GM18502 (cell line): ENCODE results near the gene RUFY1.

ENCODE experiments used
- ATAC-seq: cut with Tn5 transposase; IDR thresholded peaks from one replicate; pipeline ENCODE4 v1.9.1; 2021; ENCODE audit warnings: mild to moderate bottlenecking; ENCODE audit not compliant: unreplicated experiment, poor library complexity

Gene RUFY1

DNA sequence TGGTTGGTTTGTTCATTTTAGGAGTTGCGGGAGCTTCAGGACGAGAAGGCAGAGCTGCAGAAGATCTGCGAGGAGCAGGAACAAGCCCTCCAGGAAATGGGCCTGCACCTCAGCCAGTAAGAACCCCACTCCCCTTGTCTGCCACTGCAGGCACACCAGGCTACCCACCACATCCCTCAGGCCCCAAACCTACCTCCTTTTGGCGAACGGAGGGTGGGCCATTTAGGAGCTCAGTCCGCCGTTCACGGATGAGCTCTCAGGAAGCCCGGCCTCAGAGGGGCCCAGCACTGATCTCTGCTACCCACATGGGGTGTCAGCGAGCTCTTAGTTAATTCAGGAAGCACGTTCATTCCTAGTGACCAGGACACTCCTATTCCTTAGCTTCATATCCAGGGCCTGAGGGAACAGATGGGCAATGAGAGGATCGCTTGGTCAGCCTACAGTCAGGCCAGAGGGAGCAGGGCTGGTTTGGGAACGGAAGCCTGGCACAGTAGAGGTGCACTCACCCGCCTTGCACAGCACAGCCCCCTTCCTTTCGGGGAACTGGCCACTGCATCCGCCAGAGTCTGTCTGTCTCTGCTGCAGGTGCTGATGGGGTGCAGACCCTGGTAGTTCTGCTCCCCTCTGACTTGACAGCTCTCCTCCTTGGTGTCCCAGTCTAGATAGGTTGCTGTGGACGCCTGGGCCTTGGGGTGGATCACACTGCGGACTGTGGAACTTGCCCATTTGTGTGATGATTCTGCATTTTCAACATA is 51.7 kb downstream of the RUFY1 start:
- no peak for ATAC-seq

DNA sequence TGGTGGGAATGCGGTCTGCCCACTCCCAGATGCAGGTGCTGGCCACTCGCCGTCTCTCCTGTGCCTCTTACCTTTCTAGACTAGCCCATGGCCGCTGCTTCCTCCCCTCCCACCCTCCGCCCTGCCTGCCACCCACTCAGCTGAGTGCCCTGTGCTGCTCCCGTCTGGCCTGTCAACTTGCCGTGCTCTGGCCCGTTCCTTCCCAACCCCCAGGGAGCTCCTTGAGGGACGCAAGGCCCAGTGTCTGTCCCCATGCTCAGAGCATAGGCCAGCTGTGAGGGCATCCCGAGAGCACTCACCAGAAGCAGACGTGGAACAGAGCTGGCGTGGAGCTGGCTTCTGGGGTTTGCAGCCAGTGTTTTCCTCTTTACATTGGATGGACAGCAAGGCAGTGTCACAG is 53.0 kb downstream of the RUFY1 start:
- no peak for ATAC-seq

DNA sequence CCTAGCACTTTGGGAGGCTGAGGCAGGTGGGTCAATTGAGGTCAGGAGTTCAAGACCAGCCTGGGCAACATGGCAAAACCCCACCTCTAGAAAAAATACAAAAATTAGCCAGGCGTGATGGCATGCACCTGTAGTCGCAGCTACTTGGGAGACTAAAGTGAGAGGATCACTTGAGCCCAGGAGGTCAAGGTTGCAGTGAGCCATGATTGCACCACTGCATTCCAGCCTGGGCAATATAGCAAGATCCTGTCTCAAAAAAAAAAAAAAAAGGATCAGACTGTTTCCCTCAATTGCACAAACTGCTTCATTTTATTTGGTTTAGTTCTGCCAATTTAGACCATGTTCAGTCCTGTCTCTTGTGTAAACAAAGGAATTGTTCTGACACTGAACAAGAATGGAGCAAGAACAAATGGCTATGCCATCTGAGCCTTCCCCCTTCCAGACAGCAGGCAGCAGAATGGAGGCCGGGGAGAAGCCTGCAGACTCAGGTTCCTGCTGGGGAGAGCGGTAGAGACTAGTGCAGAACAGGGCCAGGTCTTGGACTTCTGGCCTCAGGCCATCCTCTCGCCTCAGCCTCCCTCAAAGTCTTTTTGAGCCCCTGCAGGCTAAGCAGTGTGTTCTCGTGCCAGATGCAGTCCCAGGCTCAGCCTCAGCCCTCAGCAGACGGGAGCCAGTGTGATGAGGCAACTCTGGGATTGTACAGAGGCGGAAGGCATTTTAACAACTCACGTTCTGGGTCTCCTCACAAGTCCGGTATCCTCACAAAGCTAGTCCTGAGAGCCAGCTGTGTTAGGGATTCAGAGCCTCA is 54.9 kb downstream of the RUFY1 start:
- ATAC-seq: no peak

DNA sequence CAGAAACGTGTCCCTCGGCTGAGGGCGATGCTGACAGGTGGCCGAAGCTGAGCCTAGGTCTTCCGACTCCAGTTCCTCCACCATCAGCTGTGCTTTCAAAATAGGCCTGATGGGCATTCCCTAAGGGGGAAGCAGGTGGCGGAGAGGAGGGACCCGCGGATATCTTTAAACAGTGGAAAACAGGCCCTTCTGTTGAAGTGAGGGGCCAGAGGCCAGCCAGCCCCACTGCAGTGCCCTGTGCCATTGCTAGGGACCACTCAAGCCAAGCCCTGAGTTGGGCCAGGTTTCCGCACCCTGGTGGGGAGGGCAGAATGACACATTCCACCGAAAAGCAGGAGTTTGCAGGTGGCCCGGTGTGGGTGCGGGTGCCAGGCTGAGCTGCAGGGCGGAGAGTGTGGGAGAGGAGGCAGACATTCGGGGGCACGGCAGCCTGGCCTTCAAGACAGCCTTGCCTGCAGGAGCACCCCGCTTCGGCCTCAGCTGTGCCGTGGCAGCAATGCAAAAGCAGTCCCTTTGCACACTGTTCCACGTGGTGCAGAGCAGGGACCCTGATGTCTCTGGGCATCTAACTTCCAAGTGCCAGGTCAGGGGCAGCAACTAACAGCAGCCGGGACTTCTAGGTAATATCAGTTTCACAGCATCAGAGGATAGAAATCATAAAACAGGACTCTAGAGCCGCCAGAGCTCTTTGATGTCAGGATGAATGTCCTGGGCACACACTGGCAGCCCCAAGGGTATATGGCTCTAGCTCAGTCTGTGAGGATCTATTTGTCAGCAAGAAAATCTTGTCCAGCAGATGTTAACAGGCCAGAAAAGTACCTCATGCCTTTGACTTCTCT is 55.9 kb downstream of the RUFY1 start:
- ATAC-seq: no peak

DNA sequence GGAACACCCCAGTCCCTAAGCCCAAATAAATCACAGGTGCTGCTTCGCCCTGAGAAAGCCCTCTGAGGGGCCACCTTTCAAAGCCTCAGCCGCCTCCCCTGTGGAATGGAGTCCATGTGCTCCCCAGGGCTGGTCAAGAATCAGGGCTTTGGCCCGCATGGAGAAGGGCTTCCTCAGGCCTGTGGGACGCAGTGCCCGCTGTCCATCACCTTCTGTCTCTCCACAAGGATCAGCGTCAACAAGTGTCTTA is 56.5 kb downstream of the RUFY1 start:
- ATAC-seq: no peak

DNA sequence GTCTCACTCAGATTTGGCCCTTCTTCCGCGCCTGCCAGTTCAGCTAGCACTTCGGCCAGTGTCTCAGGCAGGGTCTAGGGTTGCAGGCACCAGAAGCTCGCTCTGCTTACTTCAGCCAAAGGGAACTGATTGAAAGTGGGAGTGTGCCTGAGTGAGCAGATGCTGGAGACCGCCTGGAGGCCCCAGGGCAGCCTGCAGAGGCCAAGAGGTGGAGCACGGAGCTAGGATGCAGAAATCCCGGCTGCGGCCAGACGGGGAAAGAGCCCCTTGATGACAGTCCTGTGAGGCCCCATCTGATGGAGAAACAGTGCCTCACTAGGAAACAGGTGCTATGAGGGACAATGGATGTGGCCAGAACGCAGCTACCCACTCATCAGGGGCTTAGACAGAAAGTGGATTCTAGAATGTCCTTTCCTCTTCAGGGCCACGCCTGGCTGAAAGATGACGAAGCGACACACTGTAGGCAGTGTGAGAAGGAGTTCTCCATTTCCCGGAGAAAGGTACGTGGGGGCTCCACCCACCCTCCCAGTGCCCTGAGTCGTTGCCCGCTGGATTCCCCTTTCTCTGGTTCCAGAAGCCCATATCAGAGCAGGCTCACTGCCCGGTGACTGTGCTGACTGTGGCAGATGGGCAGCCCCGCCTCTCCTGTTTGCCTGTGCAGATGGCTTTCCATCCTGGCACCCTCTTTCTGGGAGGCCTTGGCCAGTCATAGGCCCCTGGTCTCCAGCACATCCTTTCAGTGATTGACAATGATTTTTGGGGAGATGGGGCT is 57.0 kb downstream of the RUFY1 start:
- no peak for ATAC-seq

DNA sequence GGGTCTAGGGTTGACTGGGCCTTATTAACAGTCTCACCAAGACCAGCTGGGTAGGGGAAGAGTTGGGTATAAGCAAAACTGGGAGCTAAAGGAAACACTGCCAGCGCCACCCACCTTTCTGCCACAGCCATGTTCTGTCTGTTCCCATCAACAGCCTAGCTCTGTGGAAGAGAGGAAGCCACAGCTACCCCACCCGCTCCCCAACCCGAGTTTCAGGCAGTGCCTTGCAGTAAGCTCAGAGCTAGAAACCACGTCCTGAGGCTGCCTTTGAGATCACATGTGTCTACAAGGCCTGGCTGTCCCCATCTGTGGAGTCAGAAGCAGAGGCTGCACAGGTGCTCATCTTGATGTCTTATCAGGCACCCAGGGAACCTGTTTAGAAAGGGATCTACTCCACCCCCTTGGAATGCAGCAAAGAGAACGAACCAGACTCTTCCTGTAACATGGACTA is 57.8 kb downstream of the RUFY1 start:
- ATAC-seq: no peak

DNA sequence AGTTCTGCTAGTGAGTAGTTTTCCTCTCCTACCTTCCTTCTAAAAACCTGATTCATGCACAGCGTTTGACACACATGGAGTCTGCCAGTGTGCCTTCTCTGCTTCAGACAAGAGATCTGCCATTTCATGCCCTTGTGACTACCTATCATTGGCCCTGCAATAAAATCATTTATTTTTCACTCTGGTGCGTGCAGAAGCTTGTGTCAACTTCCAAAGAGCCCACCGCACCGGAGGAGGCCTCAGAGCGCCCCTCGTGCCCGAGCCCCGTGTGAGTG is 59.4 kb downstream of the RUFY1 start:
- ATAC-seq: no peak

DNA sequence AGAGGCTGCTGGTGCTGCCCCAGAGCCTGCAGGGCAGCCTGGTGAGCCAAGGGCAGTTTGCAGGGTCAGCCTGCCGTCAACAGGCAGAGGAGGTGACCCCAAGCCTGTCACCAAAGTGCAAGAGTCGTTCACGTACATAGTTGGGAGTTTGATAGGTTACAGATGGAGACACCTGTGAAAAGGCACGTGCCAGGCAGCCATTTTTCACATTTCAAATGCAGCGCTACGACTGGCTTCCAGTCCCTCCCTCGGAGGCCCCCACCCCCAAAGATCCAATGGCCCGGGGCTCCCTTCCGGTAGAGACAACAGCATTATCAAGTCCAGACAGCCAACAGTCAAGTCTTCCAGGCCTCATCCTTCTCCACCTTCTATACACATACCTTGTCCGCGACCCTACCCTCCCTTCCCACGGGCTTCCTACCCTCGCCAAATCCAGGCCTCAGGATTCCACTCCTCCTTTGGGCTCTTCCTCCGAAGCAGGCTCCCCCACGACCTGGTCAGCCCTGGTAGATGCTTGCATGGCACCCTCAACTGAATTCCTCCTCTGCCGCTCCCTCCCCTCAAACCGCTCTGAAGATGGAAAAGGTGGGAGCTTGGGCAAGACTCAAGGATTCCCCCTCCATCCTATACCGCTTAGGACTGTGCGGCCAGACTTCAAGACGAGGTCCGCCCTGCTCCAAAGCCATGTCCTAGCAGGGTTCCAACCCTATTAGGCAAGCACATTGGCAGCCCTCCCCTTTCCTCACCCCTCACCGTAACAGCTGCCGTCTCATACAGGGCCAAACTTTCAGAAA is 60.0 kb downstream of the RUFY1 start:
- no peak for ATAC-seq

DNA sequence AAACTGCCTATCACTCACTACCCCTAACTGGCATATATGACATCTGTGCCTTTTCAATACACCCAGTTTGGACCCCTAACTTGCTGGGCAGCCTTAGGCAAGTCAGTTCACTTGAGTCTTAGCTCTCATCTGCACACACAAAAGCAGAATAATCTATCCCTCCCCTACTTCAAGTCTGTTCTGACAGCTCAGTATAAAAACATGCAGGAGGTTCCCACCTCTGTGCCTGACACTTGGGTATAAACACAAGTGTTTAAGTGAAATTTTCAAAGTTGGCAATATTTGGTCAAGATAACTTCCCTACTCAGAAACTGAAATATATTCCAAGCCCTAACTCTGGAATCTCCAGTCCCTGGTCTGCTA is 60.5 kb downstream of the RUFY1 start:
- no peak for ATAC-seq

DNA sequence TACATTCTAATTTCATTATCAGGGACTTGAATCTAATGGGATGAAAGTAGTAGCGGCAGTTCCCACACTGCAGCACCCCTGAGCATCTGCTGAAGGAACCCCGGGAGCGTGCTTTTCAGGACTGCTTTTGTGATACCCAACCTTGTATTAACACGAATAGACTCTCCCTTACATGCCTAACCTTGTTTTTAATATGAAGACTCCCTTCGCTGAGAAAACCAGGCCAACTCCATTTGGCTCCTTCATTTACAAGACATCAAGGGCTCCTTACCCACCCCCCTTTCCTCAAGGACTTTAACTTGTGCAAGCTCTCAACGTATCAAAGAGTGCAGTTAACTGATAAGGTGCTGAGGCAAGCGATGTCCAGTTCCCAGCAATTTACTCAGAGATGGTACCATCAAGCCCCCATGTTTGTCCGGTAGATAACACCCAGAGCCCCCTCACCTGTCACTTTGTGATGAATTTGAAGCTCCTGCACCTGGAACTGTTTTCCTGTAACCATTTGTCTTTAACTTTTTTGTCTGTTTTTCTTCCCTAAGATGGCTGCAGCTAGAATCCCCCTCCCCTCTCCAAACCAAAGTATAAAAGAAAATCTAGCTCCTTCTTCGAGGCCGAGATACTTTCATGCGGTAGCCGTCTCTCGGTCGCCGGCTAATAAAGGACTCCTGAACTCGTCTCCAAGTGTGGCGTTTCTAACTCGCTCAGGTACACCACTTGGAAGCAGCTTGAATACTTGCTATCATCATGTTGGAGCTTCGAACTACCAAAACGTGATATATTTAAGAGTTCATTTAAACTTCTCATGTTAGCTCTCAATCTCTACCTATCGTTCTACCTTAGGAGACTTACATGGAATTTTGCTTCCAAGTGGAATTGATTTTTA is 62.5 kb downstream of the RUFY1 start:
- ATAC-seq: no peak

DNA sequence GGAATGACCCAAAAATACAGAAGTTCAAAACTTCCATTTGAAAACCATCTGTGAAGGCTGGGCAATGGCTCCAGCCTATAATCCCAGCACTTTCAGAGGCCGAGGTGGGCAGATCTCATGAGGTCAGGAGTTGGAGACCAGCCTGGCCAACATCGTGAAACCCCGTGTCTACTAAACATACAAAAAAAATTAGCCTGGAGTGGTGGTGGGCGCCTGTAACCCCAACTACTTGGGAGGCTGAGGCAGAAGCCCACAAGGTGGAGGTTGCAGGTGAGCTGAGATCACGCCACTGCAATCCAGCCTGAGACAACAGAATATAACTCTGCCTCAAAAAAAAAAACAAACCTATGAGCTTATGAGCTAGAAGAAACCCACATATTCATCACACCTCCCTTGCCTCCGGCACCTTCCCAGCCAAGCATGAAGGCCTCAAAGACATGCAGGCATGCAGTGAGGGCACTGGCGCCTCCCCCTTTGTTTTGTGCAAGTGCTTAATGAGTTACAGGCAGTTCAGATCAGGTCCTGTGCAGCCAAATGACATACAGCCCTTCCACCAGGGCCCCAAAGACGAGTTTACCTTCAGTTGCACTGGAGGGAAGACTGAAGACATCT is 63.2 kb downstream of the RUFY1 start:
- no peak for ATAC-seq

DNA sequence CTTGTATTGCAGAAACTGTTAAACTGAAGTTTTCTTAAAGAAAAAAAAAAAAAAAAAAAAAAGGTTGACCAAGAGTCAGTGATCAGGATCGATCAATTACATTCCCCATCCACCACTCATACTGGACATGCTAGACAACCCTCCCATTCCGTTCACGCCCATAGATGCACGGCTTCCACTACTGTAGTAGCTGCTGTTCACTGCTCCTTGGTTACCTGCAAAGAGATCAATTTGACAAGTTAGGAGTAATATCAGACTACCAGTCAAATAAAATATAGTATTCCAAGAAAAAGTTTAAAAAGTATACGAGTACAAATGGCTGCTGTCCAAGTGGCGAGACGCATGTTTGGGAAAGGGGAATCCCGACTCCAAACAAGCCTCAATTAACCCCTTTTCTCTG is 64.4 kb downstream of the RUFY1 start:
- no peak for ATAC-seq

DNA sequence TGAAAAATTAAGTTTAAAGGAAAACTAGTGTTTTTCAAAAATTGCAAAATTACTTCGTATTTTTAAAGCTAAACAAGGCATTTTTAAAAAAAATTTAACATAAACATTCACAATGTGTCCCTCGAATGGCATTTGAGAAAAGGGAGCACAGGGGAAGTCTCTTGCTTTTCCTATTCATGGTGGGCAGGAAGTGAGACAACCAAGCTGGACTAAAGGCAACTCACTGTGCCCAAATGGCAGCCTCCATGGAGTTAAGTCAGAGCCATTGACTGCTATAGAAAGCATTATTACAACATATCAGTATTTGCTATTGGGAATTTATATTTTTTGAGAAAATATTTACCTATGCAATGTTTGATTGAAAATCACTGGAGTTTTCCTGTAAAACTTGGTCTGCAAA is 64.8 kb downstream of the RUFY1 start:
- ATAC-seq: no peak

DNA sequence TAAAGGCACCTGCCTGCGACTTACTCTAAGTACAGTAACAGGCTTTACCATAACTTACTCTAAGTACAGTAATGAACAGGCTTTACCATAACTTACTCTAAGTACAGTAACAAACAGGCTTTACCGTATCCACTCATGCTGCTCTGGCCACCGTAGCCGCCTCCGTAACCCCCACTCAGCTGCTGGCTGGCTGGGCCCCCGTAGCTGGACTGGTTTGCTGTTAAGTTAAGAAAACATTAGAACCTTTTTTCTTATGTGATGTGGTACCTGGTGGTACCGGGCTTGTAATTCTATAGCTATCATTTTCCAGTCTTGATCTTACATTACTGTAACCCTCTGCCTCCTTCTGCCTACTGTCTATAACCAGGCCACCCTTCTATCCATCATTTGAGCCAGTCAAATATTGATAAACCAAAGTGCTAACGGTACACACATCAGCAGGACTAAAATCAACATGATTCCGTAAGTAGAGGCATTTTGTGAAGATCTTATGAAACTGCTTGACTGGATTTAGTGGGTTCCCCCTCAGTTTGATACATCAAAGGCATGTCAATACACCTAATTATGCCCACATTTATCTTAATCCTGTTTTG is 65.7 kb downstream of the RUFY1 start:
- no peak for ATAC-seq

DNA sequence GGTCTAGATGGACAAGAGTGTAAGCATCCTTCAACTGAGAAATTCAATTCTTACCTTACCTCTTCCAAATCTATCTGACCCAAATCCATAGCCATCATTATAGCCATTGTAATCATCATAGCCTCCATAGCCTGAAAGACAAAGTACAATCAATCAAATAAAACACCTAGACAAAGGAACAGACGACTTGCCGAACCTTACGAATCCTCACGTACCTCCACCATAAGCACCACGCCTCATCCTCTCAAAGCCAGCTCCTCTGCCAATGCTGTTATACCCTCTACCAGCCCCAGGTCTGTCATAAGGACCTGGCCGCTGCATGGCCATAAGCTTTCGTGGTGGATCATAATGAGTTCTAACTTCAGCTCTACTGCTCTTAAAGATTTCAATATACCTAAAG is 67.6 kb downstream of the RUFY1 start:
- no peak for ATAC-seq

DNA sequence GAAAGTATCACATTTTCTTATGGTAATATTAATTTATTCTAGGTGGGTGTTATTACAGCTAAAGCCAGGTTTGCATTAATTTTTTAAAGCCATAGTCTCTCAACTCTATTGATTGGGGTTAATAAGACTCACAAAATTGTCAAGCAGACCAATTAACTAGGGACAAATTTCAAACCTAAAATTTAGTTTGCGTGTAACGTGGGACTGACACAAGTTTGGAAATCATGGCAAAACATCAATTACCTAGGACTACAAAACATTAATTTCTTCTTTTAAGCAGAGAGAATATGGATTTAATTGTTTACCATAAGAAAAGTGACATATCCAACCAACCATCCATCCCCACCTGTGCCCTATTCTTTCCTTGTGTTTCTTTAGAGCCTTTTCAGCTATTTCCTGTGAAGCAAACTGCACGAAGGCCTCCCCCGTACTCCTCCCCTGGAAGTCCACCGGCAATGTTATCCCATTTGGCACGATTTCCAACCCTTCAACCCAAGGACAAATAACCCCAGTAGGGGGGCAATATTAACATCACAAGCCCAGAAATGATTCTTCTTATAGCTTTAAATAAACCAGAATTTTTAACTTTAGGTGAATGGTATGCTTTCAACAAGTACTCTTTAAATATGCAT is 68.7 kb downstream of the RUFY1 start:
- no peak for ATAC-seq

DNA sequence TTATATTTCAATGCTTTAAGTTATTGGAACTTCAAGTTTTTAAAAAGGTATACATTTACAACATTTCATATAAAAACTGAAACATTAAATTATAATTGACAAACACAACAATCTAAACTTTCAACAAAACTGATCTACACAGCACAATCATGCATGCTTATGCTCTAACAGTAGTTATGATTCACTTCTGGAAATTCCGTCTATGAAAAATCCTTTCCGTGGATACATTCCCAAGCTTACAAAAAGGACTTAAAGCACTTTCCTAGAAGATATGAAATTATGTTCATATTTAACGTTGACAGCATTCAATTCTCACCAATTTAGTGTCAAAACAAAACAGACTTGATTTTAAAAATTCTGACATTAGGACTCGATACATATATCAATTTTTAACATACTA is 69.4 kb downstream of the RUFY1 start:
- ATAC-seq: no peak
